Measurements from ENCODE around the gene PBXIP1. TPM values are rescaled to one million over a fixed set of nuclear protein-coding genes. Genes with fewer than 3 reads are reported as not detected.

PBXIP1 gene
- total RNA-seq, 3 donors from 2014 or later, result 35.6 to 146 (median 49.4) TPM

DNA sequence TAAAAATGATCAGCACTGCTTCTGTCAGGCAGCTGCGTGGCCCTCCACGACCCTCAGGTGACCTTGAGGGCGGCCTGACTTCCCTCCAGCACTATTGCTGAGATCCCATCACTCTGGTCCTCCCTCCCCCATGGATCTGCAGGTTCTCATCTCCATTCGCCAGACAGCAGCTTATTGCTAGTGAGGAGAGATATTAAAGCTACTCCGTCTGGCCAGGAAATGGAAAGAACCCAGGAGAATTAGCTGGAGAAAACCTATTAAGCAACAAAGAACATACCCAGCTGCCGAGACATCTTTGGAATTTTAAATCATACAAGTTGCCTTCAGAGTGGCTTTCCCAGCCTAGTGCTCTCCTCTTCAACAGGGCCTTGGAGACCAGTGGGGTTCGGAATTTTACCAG is 60.1 kb downstream of the PBXIP1 start:
- intact Hi-C loops (cut with DNase I, micrococcal nuclease), result no loop called here
- no peak for DNase-seq
- Histone ChIP-seq H3K4me1 (ENCODE audit: low read depth) (no peaks in the 10 kb centered on the region), H3K4me3 (no peak overlapping the region), H3K9me3 (no peaks in the 10 kb centered on the region), H3K36me3 (ENCODE audit: low read depth) (no peaks in the 10 kb centered on the region)
- no peak for ATAC-seq
- TF ChIP-seq, protein P1, sequence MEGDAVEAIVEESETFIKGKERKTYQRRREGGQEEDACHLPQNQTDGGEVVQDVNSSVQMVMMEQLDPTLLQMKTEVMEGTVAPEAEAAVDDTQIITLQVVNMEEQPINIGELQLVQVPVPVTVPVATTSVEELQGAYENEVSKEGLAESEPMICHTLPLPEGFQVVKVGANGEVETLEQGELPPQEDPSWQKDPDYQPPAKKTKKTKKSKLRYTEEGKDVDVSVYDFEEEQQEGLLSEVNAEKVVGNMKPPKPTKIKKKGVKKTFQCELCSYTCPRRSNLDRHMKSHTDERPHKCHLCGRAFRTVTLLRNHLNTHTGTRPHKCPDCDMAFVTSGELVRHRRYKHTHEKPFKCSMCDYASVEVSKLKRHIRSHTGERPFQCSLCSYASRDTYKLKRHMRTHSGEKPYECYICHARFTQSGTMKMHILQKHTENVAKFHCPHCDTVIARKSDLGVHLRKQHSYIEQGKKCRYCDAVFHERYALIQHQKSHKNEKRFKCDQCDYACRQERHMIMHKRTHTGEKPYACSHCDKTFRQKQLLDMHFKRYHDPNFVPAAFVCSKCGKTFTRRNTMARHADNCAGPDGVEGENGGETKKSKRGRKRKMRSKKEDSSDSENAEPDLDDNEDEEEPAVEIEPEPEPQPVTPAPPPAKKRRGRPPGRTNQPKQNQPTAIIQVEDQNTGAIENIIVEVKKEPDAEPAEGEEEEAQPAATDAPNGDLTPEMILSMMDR (IDR thresholded peaks at IDR 0.05), result no peak

Small RNAs within 50 kb of the gene (microRNA-seq; reads per million reads assigned to microRNA genes)
- not detected for gene MIR4258

Other genes starting within 250 kb of the PBXIP1 start
- gene KCNN3, start 85.8 kb downstream of the PBXIP1 start, total RNA-seq, result 10 to 100 TPM in 1 of 3 donors, 1 to 10 TPM in 2; 1.5 to 19.3 (median 2.0) TPM
- gene PMVK, start 19.4 kb downstream of the PBXIP1 start, total RNA-seq, result 10 to 100 TPM; 28.4 to 37.6 (median 35.8) TPM
- 10 to 100 TPM; 22.8 to 34.3 (median 25.8) TPM for gene PYGO2, start 5.7 kb upstream of the PBXIP1 start, total RNA-seq
- 100 to 1,000 TPM in 2 of 3 donors, 10 to 100 TPM in 1; 92.7 to 130 (median 122) TPM for gene SHC1, start 14.6 kb upstream of the PBXIP1 start, total RNA-seq
- gene CKS1B, start 18.6 kb upstream of the PBXIP1 start, total RNA-seq, result 10 to 100 TPM; 26.8 to 52.4 (median 29.3) TPM
- 10 to 100 TPM; 28.4 to 40.4 (median 31.2) TPM for gene FLAD1, start 27.2 kb upstream of the PBXIP1 start, total RNA-seq
- gene LENEP, start 37.5 kb upstream of the PBXIP1 start, total RNA-seq, result under 1 TPM in 2 of 3 donors, not detected in 1; 0.60 to 0.76 TPM
- 100 to 1,000 TPM; 175 to 313 (median 255) TPM for gene ZBTB7B, start 46.7 kb upstream of the PBXIP1 start, total RNA-seq
- gene DCST2, start 77.7 kb upstream of the PBXIP1 start, total RNA-seq, result 1 to 10 TPM; 1.7 to 3.3 (median 2.3) TPM
- under 1 TPM in 2 of 3 donors, not detected in 1; 0.19 to 0.20 TPM for gene DCST1, start 77.7 kb upstream of the PBXIP1 start, total RNA-seq
- gene ADAM15, start 95.2 kb upstream of the PBXIP1 start, total RNA-seq, result 100 to 1,000 TPM in 1 of 3 donors, 10 to 100 TPM in 2; 71.8 to 148 (median 79.7) TPM
- gene EFNA4, start 107.6 kb upstream of the PBXIP1 start, total RNA-seq, result 10 to 100 TPM; 12.3 to 27.2 (median 26.4) TPM
- gene EFNA3, start 122.7 kb upstream of the PBXIP1 start, total RNA-seq, result 10 to 100 TPM in 1 of 3 donors, 1 to 10 TPM in 2; 2.1 to 17.4 (median 5.6) TPM
- gene EFNA1, start 171.8 kb upstream of the PBXIP1 start, total RNA-seq, result 100 to 1,000 TPM in 2 of 3 donors, 10 to 100 TPM in 1; 46.3 to 198 (median 110) TPM
- 10 to 100 TPM; 38.7 to 95.8 (median 66.4) TPM for gene SLC50A1, start 179.8 kb upstream of the PBXIP1 start, total RNA-seq
- 100 to 1,000 TPM in 1 of 3 donors, 10 to 100 TPM in 2; 76.3 to 106 (median 78.4) TPM for gene DPM3, start 184.4 kb upstream of the PBXIP1 start, total RNA-seq
- 100 to 1,000 TPM; 162 to 190 (median 176) TPM for gene KRTCAP2, start 217.2 kb upstream of the PBXIP1 start, total RNA-seq
- gene TRIM46, start 217.8 kb upstream of the PBXIP1 start, total RNA-seq, result under 1 TPM; 0.26 to 0.76 (median 0.39) TPM